ENCODE measurements around the gene NOC4L. TPM values are rescaled to one million over a fixed set of nuclear protein-coding genes. Genes with fewer than 3 reads are reported as not detected.

The NOC4L gene
- total RNA-seq, 1 experiment from 2014 or later, result 36.5 TPM

DNA sequence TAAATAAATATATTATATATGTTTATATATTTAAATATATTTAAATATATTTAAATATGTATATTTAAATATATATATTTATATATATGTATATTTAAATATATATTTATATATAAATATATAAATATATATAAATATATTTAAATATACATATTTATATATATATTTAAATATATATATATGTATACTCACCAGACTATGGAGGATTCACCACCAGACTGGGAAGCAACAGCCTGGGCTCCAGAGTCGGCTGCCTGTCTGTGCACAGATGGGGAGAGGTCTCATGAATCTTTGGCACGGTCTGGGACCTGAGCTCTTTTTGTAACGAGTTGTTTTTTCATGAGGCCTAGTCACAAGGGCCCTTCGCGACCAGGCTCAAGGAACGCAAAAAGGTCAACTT is 21.3 kb downstream of the NOC4L start:
- Histone ChIP-seq H3K4me1 (ENCODE audit: insufficient read depth, low read length) (no peaks in the 10 kb centered on the region), H3K23ac (ENCODE audit: insufficient read length, low read depth, low read length) (no peak overlapping the region), H2AFZ (ENCODE audit: low read length) (no peak overlapping the region), H2AK5ac (ENCODE audit: insufficient read length, low read length) (no peak overlapping the region), H4K5ac (ENCODE audit: insufficient read length, low read depth, low read length) (no peak overlapping the region), H3K9ac (ENCODE audit: extremely low read depth, insufficient read length, low read length) (no peak overlapping the region), H4K91ac (ENCODE audit: insufficient read length, low read depth, low read length) (no peak overlapping the region), H3K9me3 (ENCODE audit: control insufficient read depth, low read depth, low read length) (no peaks in the 10 kb centered on the region), H3K4ac (ENCODE audit: low read depth, low read length) (no peak overlapping the region), H3K27me3 (ENCODE audit: insufficient read depth, low read length) (no peaks in the 10 kb centered on the region; the same call in 1 of the 2 replicates), H3T11ph (ENCODE audit: low read length) (no peak overlapping the region), H3K56ac (ENCODE audit: insufficient read length, low read depth, low read length) (no peak overlapping the region), H3K27ac (ENCODE audit: insufficient read length, low read depth, low read length) (no peak overlapping the region), H2BK5ac (ENCODE audit: insufficient read length, low read length) (no peak overlapping the region), H3K79me2 (ENCODE audit: insufficient read depth, low read length) (no peaks in the 10 kb centered on the region), H3K18ac (ENCODE audit: insufficient read length, low read depth, low read length) (no peak overlapping the region), H4K20me1 (ENCODE audit: control insufficient read depth, insufficient read depth, insufficient read length) (no peaks in the 10 kb centered on the region), H2BK15ac (ENCODE audit: low read depth, low read length) (no peak overlapping the region), H2BK120ac (ENCODE audit: low read depth, low read length, poor library complexity, severe bottlenecking) (no peak overlapping the region), H3K14ac (ENCODE audit: insufficient read depth, low read length) (no peak overlapping the region), H3K79me1 (ENCODE audit: insufficient read depth, low read depth, low read length, poor library complexity, severe bottlenecking) (no peaks in the 10 kb centered on the region), H2BK12ac (ENCODE audit: insufficient read length, low read depth, low read length) (no peak overlapping the region), H4K8ac (replicated peaks; ENCODE audit: insufficient read length, low read depth, low read length) (no peak overlapping the region), H2BK20ac (ENCODE audit: low read depth, low read length, poor library complexity, severe bottlenecking) (no peak overlapping the region), H3K23me2 (ENCODE audit: insufficient read length, low read depth, low read length, poor library complexity, severe bottlenecking) (no peaks in the 10 kb centered on the region), H3K4me2 (ENCODE audit: insufficient read depth, insufficient read length, low read length) (no peak overlapping the region)
- DNase-seq, result no peak
- Mint-ChIP-seq H3K27ac (no peak overlapping the region; a peak in 1 of 7 replicates), H3K9me3 (peaks cover 9 to 13% of the 10 kb centered on the region in 2 experiments; a peak in 4 of 5 replicates), H3K36me3 (ENCODE audit: insufficient read depth in 1 of 3, low read depth in 3 of 3) (peaks cover 0 to 6% (median 0%) of the 10 kb centered on the region in 3 experiments; a peak in 1 of 7 replicates), H3K27me3 (ENCODE audit: low read depth) (peaks cover 61% of the 10 kb centered on the region), H3K4me3 (no peak overlapping the region), H3K4me1 (0 out of 4 replicates have a peak, but pooled peaks cover 0 to 2% of the 10 kb centered on the region in 2 experiments)
- no CpG with 5 or more reads among the region's 6 CpGs for WGBS (ENCODE audit: extremely low coverage, insufficient read length, low lambda C conversion rate)
- TF ChIP-seq, protein P1, sequence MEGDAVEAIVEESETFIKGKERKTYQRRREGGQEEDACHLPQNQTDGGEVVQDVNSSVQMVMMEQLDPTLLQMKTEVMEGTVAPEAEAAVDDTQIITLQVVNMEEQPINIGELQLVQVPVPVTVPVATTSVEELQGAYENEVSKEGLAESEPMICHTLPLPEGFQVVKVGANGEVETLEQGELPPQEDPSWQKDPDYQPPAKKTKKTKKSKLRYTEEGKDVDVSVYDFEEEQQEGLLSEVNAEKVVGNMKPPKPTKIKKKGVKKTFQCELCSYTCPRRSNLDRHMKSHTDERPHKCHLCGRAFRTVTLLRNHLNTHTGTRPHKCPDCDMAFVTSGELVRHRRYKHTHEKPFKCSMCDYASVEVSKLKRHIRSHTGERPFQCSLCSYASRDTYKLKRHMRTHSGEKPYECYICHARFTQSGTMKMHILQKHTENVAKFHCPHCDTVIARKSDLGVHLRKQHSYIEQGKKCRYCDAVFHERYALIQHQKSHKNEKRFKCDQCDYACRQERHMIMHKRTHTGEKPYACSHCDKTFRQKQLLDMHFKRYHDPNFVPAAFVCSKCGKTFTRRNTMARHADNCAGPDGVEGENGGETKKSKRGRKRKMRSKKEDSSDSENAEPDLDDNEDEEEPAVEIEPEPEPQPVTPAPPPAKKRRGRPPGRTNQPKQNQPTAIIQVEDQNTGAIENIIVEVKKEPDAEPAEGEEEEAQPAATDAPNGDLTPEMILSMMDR (conservative IDR thresholded peaks at IDR 0.05), result no peak
